Neural cell (in vitro differentiated cells): ENCODE measurements around the gene SLC2A8. TPM values are rescaled to one million over a fixed set of nuclear protein-coding genes. Genes with fewer than 3 reads are reported as not detected.
A peak's percentile ranks its signal among the peaks of the same experiment; 100 is the strongest.

ENCODE experiments used
- H2AFZ ChIP-seq: fragments of 200-600, 300-800 bp; sonication (generic), shearing (Covaris generic); 2 replicates; pipeline ENCODE4 v1.6.0; 2014; ENCODE audit warnings: low read depth, mild to moderate bottlenecking, antibody characterized with exemption, low read length, moderate library complexity
- H3F3A ChIP-seq: fragments of 200-600 bp; shearing (Covaris generic); 2 replicates; pipeline ENCODE4 v1.6.1; 2016; ENCODE audit warnings: mild to moderate bottlenecking, moderate library complexity, mixed read lengths, antibody characterized with exemption, low read length; ENCODE audit not compliant: insufficient read depth, poor library complexity, severe bottlenecking
- H3K27ac ChIP-seq: fragments of 200-600, 300-800 bp; sonication (generic), shearing (Covaris generic); 2 replicates; pipeline ENCODE4 v1.5.1; 2014; ENCODE audit warnings: mild to moderate bottlenecking, low read length, moderate library complexity
- H3K27me3 ChIP-seq: fragments of 300-800, 200-600 bp; sonication (generic), shearing (Covaris generic); 2 replicates; pipeline ENCODE4 v1.6.0; 2014; ENCODE audit warnings: mild to moderate bottlenecking, low read depth, low read length, moderate library complexity; ENCODE audit not compliant: insufficient read depth
- H3K36me3 ChIP-seq: fragments of 300-800, 200-600 bp; sonication (generic), shearing (Covaris generic); 2 replicates; pipeline ENCODE4 v1.5.1; 2014; ENCODE audit warnings: mild to moderate bottlenecking, antibody characterized with exemption, low read length, moderate library complexity; ENCODE audit not compliant: insufficient read depth
- H3K4me2 ChIP-seq: fragments of 300-800, 200-600 bp; sonication (generic), shearing (Covaris generic); 2 replicates; pipeline ENCODE4 v1.6.0; 2014; ENCODE audit warnings: mild to moderate bottlenecking, low read length
- H3K4me3 ChIP-seq: fragments of 300-800, 200-600 bp; sonication (generic), shearing (Covaris generic); 2 replicates; pipeline ENCODE4 v1.5.1; 2014; ENCODE audit warnings: mild to moderate bottlenecking, low read length, moderate library complexity
- H3K79me2 ChIP-seq: fragments of 200-600 bp; shearing (Covaris generic); replicated peaks from 2 replicates; pipeline ENCODE4 v1.6.0; 2014; ENCODE audit warnings: mild to moderate bottlenecking, low read length, moderate library complexity; ENCODE audit not compliant: insufficient read depth
- H3K9ac ChIP-seq: fragments of 300-800, 200-600 bp; sonication (generic), shearing (Covaris generic); 2 replicates; pipeline ENCODE4 v1.6.1; 2016; ENCODE audit warnings: mild to moderate bottlenecking, low read length, mixed read lengths
- H3K9me2 ChIP-seq: fragments of 200-600 bp; shearing (Covaris generic); 2 replicates; pipeline ENCODE4 v1.6.1; 2016; ENCODE audit warnings: mild to moderate bottlenecking, low read length, mixed read lengths; ENCODE audit not compliant: insufficient read depth
- H3K9me3 ChIP-seq: fragments of 200-600, 300-800 bp; sonication (generic), shearing (Covaris generic); 2 replicates; pipeline ENCODE4 v1.6.1; 2016; ENCODE audit warnings: mild to moderate bottlenecking, mixed run types, low read length, moderate library complexity, mixed read lengths
- H4K20me1 ChIP-seq: fragments of 200-600 bp; shearing (Covaris generic); 2 replicates; pipeline ENCODE4 v1.6.1; 2016; ENCODE audit warnings: mild to moderate bottlenecking, mixed run types; ENCODE audit not compliant: insufficient read depth
- CTCF ChIP-seq: fragments of 450-650 bp; IDR thresholded peaks from 2 replicates; pipeline ENCODE4 v1.5.1; 2014; ENCODE audit warnings: antibody characterized with exemption, mild to moderate bottlenecking, moderate library complexity; ENCODE audit not compliant: poor library complexity, severe bottlenecking
- EP300 ChIP-seq: fragments of 450-650 bp; conservative IDR thresholded peaks from 2 replicates; pipeline ENCODE4 v1.6.1; 2014; ENCODE audit warnings: antibody characterized with exemption, mild to moderate bottlenecking, moderate library complexity; ENCODE audit not compliant: poor library complexity, severe bottlenecking
- EZH2 ChIP-seq: fragments of 200-600, 300-800 bp; shearing (Covaris generic), sonication (generic); IDR thresholded peaks from 2 replicates; pipeline ENCODE4 v1.6.1; 2014; ENCODE audit warnings: antibody characterized with exemption, low read length, borderline replicate concordance, mild to moderate bottlenecking; ENCODE audit not compliant: insufficient read depth, poor library complexity, severe bottlenecking
- MXI1 ChIP-seq: fragments of 450-650 bp; conservative IDR thresholded peaks from 2 replicates; pipeline ENCODE4 v1.6.1; 2014; ENCODE audit warnings: antibody characterized with exemption, mild to moderate bottlenecking; ENCODE audit not compliant: poor library complexity, severe bottlenecking
- POLR2AphosphoS5 ChIP-seq: IDR thresholded peaks from 2 replicates; pipeline ENCODE4 v1.6.1; 2012
- RAD21 ChIP-seq: fragments of 450-650 bp; conservative IDR thresholded peaks from 2 replicates; pipeline ENCODE4 v1.6.1; 2014; ENCODE audit warnings: antibody characterized with exemption, mild to moderate bottlenecking, moderate library complexity
- REST ChIP-seq: IDR thresholded peaks from 2 replicates; pipeline ENCODE4 v1.6.1; 2012; ENCODE audit warnings: borderline replicate concordance
- SMC3 ChIP-seq: fragments of 450-650 bp; conservative IDR thresholded peaks from 2 replicates; pipeline ENCODE4 v1.6.1; 2014; ENCODE audit warnings: antibody characterized with exemption, mild to moderate bottlenecking, moderate library complexity; ENCODE audit not compliant: poor library complexity
- TAF1 ChIP-seq: IDR thresholded peaks from 2 replicates; pipeline ENCODE4 v1.6.1; 2012; ENCODE audit warnings: low read depth
- polyA plus RNA-seq: library from polyadenylated mRNA; depleted of rRNA; stranded (reverse); fragments of >200 nt; gene quantifications from 2 replicates; pipeline ENCODE4 v1.2.3, GENCODE V29; 2014

SLC2A8 gene
- polyA plus RNA-seq, 1 donor from 2014 or later: 10.2 TPM

GRCh38 chr9:127422787-127423186 is 25.8 kb downstream of the SLC2A8 start:
- Histone ChIP-seq H3K27ac (no peak overlapping the region), H3K4me3 (peak overlapping the region; percentile 70), H3K9ac (peak overlapping the region; percentile 83), H3K9me3 (no peaks in the 10 kb centered on the region), H3F3A (no peaks in the 10 kb centered on the region), H3K4me2 (peak overlapping the region; percentile 74), H3K9me2 (no peaks in the 10 kb centered on the region), H3K36me3 (no peaks in the 10 kb centered on the region), H3K27me3 (no peaks in the 10 kb centered on the region), H2AFZ (no peak overlapping the region), H3K79me2 (peaks cover 15% of the 10 kb centered on the region), H4K20me1 (no peaks in the 10 kb centered on the region)
- TF ChIP-seq CTCF (no peak), EZH2 (no peak), MXI1 (no peak), TAF1 (no peak)

GRCh38 chr9:127423476-127423933 is 26.5 kb downstream of the SLC2A8 start:
- H3K9ac ChIP-seq: peak overlapping the region; percentile 83
- peak overlapping the region; percentile 74 for H3K4me2 ChIP-seq
- H3F3A ChIP-seq: no peaks in the 10 kb centered on the region
- H3K79me2 ChIP-seq: peaks cover 15% of the 10 kb centered on the region
- H3K9me2 ChIP-seq: no peaks in the 10 kb centered on the region
- H3K27me3 ChIP-seq: no peaks in the 10 kb centered on the region
- no peaks in the 10 kb centered on the region for H4K20me1 ChIP-seq
- peak overlapping the region; percentile 70 for H3K4me3 ChIP-seq
- TF ChIP-seq REST (no peak), RAD21 (no peak), POLR2AphosphoS5 (no peak)
- peak overlapping the region; percentile 67 for H2AFZ ChIP-seq
- peak overlapping the region; percentile 94 for H3K27ac ChIP-seq
- no peaks in the 10 kb centered on the region for H3K9me3 ChIP-seq
- no peaks in the 10 kb centered on the region for H3K36me3 ChIP-seq

- H4K20me1 ChIP-seq: no peaks in the 10 kb centered on the region
- H3K9me3 ChIP-seq: no peaks in the 10 kb centered on the region
- H3K9ac ChIP-seq: peak within 1 kb of the TSS; percentile 83
- no peaks in the 10 kb centered on the region for H3K27me3 ChIP-seq
- H3K4me2 ChIP-seq: peak within 1 kb of the TSS; percentile 76
- H2AFZ ChIP-seq: peak within 1 kb of the TSS; percentile 67
- H3K27ac ChIP-seq: peak within 1 kb of the TSS; percentile 94
- H3K36me3 ChIP-seq: no peaks in the 10 kb centered on the region
- H3K79me2 ChIP-seq: peaks cover 15% of the 10 kb centered on the region
- H3F3A ChIP-seq: no peaks in the 10 kb centered on the region
- peak within 1 kb of the TSS; percentile 70 for H3K4me3 ChIP-seq
- no peaks in the 10 kb centered on the region for H3K9me2 ChIP-seq
- TF ChIP-seq POLR2AphosphoS5 (peak; percentile 81), REST (no peak), SMC3 (peak; percentile 54), MXI1 (peak; percentile 87), EP300 (no peak), RAD21 (peak; percentile 53), EZH2 (no peak), TAF1 (peak; percentile 36)
Measured at GRCh38 chr9:127423934-127424675, 27.1 kb downstream of the SLC2A8 start, which contains the start of gene ZNF79. Gene ZNF79, plus strand, starts transcription at chr9:127424382. Its CDS starts 406 bp downstream, at chr9:127424788.
